ENCODE data around the gene COX7A1. TPM values are rescaled to one million over a fixed set of nuclear protein-coding genes. Genes with fewer than 3 reads are reported as not detected.

Gene COX7A1
- total and polyA plus RNA-seq, 10 donors = 6.3 to 40.9 (median 23.4) TPM

DNA sequence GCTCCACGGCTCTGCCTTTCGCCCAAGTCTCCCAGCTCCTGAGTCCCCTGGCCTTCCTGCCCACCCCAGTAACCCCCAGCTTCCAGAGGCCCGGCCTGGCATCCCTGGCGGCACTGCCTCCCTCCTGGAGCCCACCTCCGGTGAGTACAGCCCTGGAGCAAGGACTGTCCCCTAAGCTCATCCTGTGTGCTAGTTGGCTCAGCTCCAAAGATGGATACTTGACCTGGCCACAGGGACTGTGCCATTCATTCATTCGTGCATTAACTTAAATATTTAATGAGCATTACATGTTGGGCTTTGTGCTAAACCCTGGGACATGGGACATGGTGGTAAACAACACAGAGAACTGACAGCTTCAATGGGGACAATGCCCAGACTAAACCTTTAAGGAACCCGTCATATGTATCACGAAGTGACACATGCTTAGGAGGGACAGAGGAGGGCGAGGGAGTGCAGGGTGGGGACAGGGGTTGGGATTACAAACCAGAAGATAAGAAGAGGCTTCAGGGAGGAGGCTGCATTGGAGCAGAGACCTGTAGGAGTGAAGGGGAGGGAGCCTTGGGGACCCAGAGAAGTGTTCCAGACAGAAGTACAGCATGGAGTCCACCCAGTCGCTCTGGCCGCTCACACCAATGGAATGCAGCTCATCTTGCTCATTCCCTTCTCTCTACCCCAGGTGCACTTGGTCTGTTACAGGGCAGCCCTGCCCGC lies 48.2 kb downstream of the COX7A1 start:
- 93 to 96% (median 94%) methylated on average over 12 of the region's 12 CpGs for WGBS, 5 donors
- no peak for DNase-seq
- H3K36me3 ChIP-seq = peaks cover 0 to 92% (median 2%) of the 10 kb centered on the region in 6 donors
- intact Hi-C loops (cut with DNase I; ENCODE audit: low total_unique reads) = no loop called here
- H3K4me3 ChIP-seq = no peak overlapping the region
- no peaks in the 10 kb centered on the region for H3K9me3 ChIP-seq
- H3K27ac ChIP-seq = no peak overlapping the region
- TF ChIP-seq POLR2AphosphoS5 (IDR thresholded peaks at IDR 0.05) = no peak
- TF ChIP-seq CTCF (IDR thresholded peaks at IDR 0.05 in 8 of 11, conservative IDR thresholded peaks at IDR 0.05 in 3 of 11) = no peak
- no peak for TF ChIP-seq POLR2A (IDR thresholded peaks at IDR 0.05)
- H3K27me3 ChIP-seq (replicated peaks in 1 of 7) = no peaks in the 10 kb centered on the region
- peaks cover 0 to 21% (median 11%) of the 10 kb centered on the region in 6 donors for H3K4me1 ChIP-seq

- H3K27me3 ChIP-seq (replicated peaks in 1 of 7) = no peaks in the 10 kb centered on the region
- H3K27ac ChIP-seq = no peak overlapping the region
- 92 to 98% (median 93%) methylated on average over 12 to 24 of the region's 24 CpGs for WGBS, 5 donors
- peaks cover 0 to 25% (median 11%) of the 10 kb centered on the region in 6 donors for H3K4me1 ChIP-seq
- DNase-seq = no peak
- TF ChIP-seq POLR2AphosphoS5 (IDR thresholded peaks at IDR 0.05) (no peak), CTCF (IDR thresholded peaks at IDR 0.05 in 8 of 11, conservative IDR thresholded peaks at IDR 0.05 in 3 of 11) (no peak), POLR2A (IDR thresholded peaks at IDR 0.05) (no peak)
- no peaks in the 10 kb centered on the region for H3K9me3 ChIP-seq
- intact Hi-C loops (cut with DNase I; ENCODE audit: low total_unique reads) = no loop called here
- no peak overlapping the region for H3K4me3 ChIP-seq
- peaks cover 0 to 88% (median 2%) of the 10 kb centered on the region in 6 donors for H3K36me3 ChIP-seq
Observed at GRCh38 chr19:36103040-36103626, 49.1 kb downstream of the COX7A1 start.

DNA sequence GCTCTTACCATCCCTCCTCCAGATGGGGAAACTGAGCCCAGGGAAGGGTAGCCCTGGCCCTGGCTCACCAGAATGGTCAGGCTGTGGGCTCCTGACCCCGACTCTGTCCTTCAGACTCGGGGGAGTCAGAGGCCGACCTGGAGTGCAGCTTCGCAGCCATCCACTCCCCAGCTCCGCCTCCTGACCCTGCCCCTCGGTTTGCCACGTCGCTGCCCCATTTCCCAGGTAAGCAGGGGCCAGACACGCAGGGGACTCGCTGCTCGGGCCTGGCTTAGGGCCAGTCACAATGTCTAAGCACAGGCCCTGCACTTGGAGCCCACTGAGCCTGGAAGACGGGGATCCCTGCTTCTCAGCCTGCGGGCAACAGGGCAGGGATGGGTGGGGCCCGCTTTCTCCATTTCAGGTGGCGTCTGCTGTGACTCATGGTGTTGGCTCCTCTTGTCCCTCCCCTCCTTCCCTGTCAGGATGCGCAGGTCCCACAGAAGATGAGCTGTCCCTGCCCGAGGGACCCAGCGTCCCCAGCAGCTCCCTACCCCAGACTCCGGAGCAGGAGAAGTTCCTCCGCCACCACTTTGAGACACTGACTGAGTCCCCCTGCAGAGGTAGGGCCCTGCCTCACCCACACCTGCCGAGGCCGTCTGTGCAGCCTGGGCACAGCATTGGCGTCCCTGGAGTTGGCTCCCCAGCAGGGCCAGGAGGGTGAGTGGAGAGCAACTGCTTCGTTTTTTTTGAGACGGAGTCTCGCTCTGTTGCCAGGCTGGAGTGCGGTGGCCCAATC lies 50.5 kb downstream of the COX7A1 start:
- H3K27me3 ChIP-seq (replicated peaks in 1 of 7) = no peaks in the 10 kb centered on the region
- peaks cover 0 to 85% (median 0%) of the 10 kb centered on the region in 6 donors for H3K36me3 ChIP-seq
- 90 to 97% (median 94%) methylated on average over 25 to 27 of the region's 27 CpGs for WGBS, 5 donors
- intact Hi-C loops (cut with DNase I; ENCODE audit: low total_unique reads) = no loop called here
- H3K4me3 ChIP-seq = no peak overlapping the region
- TF ChIP-seq CTCF (IDR thresholded peaks at IDR 0.05 in 8 of 11, conservative IDR thresholded peaks at IDR 0.05 in 3 of 11) = no peak
- TF ChIP-seq POLR2A (IDR thresholded peaks at IDR 0.05) = no peak
- TF ChIP-seq POLR2AphosphoS5 (IDR thresholded peaks at IDR 0.05) = no peak
- DNase-seq = no peak
- H3K4me1 ChIP-seq = peaks cover 0 to 37% (median 11%) of the 10 kb centered on the region in 6 donors
- H3K9me3 ChIP-seq = no peaks in the 10 kb centered on the region
- H3K27ac ChIP-seq = no peak overlapping the region

Other genes with a start within 250 kb of the COX7A1 start
- gene HCST, start 249.9 kb downstream of the COX7A1 start, total RNA-seq = 10 to 100 TPM; 31.5 to 80.4 (median 58.2) TPM
- gene HCST, start 249.9 kb downstream of the COX7A1 start, polyA plus RNA-seq = 100 to 1,000 TPM; 119 to 130 (median 122) TPM
- 100 to 1,000 TPM; 292 to 747 (median 403) TPM for gene TYROBP, start 244.2 kb downstream of the COX7A1 start, total RNA-seq
- 100 to 1,000 TPM; 281 to 446 (median 285) TPM for gene TYROBP, start 244.2 kb downstream of the COX7A1 start, polyA plus RNA-seq
- 10 to 100 TPM in 4 of 7 donors, 1 to 10 TPM in 3; 7.8 to 18.2 (median 11.5) TPM for gene LRFN3, start 216.1 kb downstream of the COX7A1 start, total RNA-seq
- 1 to 10 TPM in 2 of 3 donors, under 1 TPM in 1; 0.76 to 8.0 (median 1.2) TPM for gene LRFN3, start 216.1 kb downstream of the COX7A1 start, polyA plus RNA-seq
- gene SDHAF1, start 157.3 kb downstream of the COX7A1 start, total RNA-seq = 10 to 100 TPM; 14.6 to 34.8 (median 16.3) TPM
- 10 to 100 TPM; 26.5 to 35.6 (median 33.6) TPM for gene SDHAF1, start 157.3 kb downstream of the COX7A1 start, polyA plus RNA-seq
- 1 to 10 TPM in 4 of 7 donors, under 1 TPM in 2, not detected in 1; 0.54 to 1.6 (median 1.0) TPM for gene SYNE4, start 143.6 kb downstream of the COX7A1 start, total RNA-seq
- gene SYNE4, start 143.6 kb downstream of the COX7A1 start, polyA plus RNA-seq = under 1 TPM; 0.70 to 0.89 (median 0.85) TPM
- gene ALKBH6, start 138.2 kb downstream of the COX7A1 start, total RNA-seq = 10 to 100 TPM; 22.6 to 65.3 (median 28.3) TPM
- 10 to 100 TPM; 21.3 to 26.6 (median 24.3) TPM for gene ALKBH6, start 138.2 kb downstream of the COX7A1 start, polyA plus RNA-seq
- gene CLIP3, start 119.6 kb downstream of the COX7A1 start, total RNA-seq = 10 to 100 TPM in 5 of 7 donors, 1 to 10 TPM in 2; 6.8 to 18.0 (median 13.5) TPM
- 1 to 10 TPM; 2.7 to 3.2 (median 3.1) TPM for gene CLIP3, start 119.6 kb downstream of the COX7A1 start, polyA plus RNA-seq
- 1 to 10 TPM; 3.5 to 7.9 (median 5.1) TPM for gene THAP8, start 98.2 kb downstream of the COX7A1 start, total RNA-seq
- 1 to 10 TPM; 2.4 to 7.1 (median 4.4) TPM for gene THAP8, start 98.2 kb downstream of the COX7A1 start, polyA plus RNA-seq
- gene WDR62, start 97.5 kb downstream of the COX7A1 start, total RNA-seq = 1 to 10 TPM; 1.7 to 5.2 (median 3.0) TPM
- gene WDR62, start 97.5 kb downstream of the COX7A1 start, polyA plus RNA-seq = 1 to 10 TPM; 1.3 to 2.1 (median 1.6) TPM
- not detected for gene OVOL3, start 41.3 kb downstream of the COX7A1 start, total RNA-seq
- under 1 TPM; 0.11 to 0.22 (median 0.19) TPM for gene OVOL3, start 41.3 kb downstream of the COX7A1 start, polyA plus RNA-seq
- gene POLR2I, start 37.6 kb downstream of the COX7A1 start, total RNA-seq = 10 to 100 TPM; 23.1 to 42.3 (median 36.6) TPM
- gene POLR2I, start 37.6 kb downstream of the COX7A1 start, polyA plus RNA-seq = 10 to 100 TPM; 46.2 to 60.3 (median 52.4) TPM
- gene TBCB, start 37.0 kb downstream of the COX7A1 start, total RNA-seq = 100 to 1,000 TPM in 3 of 7 donors, 10 to 100 TPM in 4; 87.8 to 120 (median 95.5) TPM
- gene TBCB, start 37.0 kb downstream of the COX7A1 start, polyA plus RNA-seq = 100 to 1,000 TPM; 152 to 170 (median 155) TPM
- gene CAPNS1, start 12.4 kb downstream of the COX7A1 start, total RNA-seq = 100 to 1,000 TPM; 130 to 602 (median 373) TPM
- gene CAPNS1, start 12.4 kb downstream of the COX7A1 start, polyA plus RNA-seq = 100 to 1,000 TPM; 247 to 431 (median 321) TPM
- gene ZNF565, start 62.2 kb upstream of the COX7A1 start, total RNA-seq = 1 to 10 TPM; 3.1 to 7.1 (median 4.4) TPM
- 1 to 10 TPM; 1.2 to 1.7 (median 1.6) TPM for gene ZNF565, start 62.2 kb upstream of the COX7A1 start, polyA plus RNA-seq
- gene ZNF146, start 62.7 kb upstream of the COX7A1 start, total RNA-seq = 10 to 100 TPM; 43.6 to 66.3 (median 54.4) TPM
- 10 to 100 TPM; 19.1 to 27.0 (median 21.3) TPM for gene ZNF146, start 62.7 kb upstream of the COX7A1 start, polyA plus RNA-seq
- gene ZFP14, start 226.8 kb upstream of the COX7A1 start, total RNA-seq = 10 to 100 TPM in 5 of 7 donors, 1 to 10 TPM in 2; 5.7 to 14.5 (median 11.3) TPM
- 1 to 10 TPM; 2.0 to 3.3 (median 2.0) TPM for gene ZFP14, start 226.8 kb upstream of the COX7A1 start, polyA plus RNA-seq

All from spleen (tissue), 11 donors.